C4-2B (cell line): Measurements from ENCODE around the gene ESRRA.

Source experiments
- ZFX ChIP-seq: fragments of 450-650 bp; IDR thresholded peaks from 2 replicates; pipeline ENCODE4 v1.6.1; 2017
- TF ChIP-seq, protein P1 (sequence below): fragments of 450-650 bp; conservative IDR thresholded peaks from 2 replicates; pipeline ENCODE4 v1.5.1; 2017; ENCODE audit warnings: mild to moderate bottlenecking

- TF ChIP-seq, protein P1, sequence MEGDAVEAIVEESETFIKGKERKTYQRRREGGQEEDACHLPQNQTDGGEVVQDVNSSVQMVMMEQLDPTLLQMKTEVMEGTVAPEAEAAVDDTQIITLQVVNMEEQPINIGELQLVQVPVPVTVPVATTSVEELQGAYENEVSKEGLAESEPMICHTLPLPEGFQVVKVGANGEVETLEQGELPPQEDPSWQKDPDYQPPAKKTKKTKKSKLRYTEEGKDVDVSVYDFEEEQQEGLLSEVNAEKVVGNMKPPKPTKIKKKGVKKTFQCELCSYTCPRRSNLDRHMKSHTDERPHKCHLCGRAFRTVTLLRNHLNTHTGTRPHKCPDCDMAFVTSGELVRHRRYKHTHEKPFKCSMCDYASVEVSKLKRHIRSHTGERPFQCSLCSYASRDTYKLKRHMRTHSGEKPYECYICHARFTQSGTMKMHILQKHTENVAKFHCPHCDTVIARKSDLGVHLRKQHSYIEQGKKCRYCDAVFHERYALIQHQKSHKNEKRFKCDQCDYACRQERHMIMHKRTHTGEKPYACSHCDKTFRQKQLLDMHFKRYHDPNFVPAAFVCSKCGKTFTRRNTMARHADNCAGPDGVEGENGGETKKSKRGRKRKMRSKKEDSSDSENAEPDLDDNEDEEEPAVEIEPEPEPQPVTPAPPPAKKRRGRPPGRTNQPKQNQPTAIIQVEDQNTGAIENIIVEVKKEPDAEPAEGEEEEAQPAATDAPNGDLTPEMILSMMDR, result no peak
- no peak for TF ChIP-seq ZFX
These were observed 19.2 kb upstream of the ESRRA start for GRCh38 chr11:64285885-64286800.
